Measurements from ENCODE around the gene ACSM2A. TPM values are rescaled to one million over a fixed set of nuclear protein-coding genes. Genes with fewer than 3 reads are reported as not detected.

The ACSM2A gene
- total RNA-seq, 1 experiment from 2014 or later, result not detected

Other genes starting within 250 kb of the ACSM2A start
- not detected in 2 replicates for gene GP2, start 124.0 kb upstream of the ACSM2A start, total RNA-seq (2014; rRNA removed; shearing (Covaris generic))
- not detected in 2 replicates for gene UMOD, start 98.8 kb upstream of the ACSM2A start, total RNA-seq (2014; rRNA removed; shearing (Covaris generic))
- gene PDILT, start 46.8 kb upstream of the ACSM2A start, total RNA-seq (2014; rRNA removed; shearing (Covaris generic)), result not detected in 2 replicates
- gene ACSM5, start 42.0 kb upstream of the ACSM2A start, total RNA-seq (2014; rRNA removed; shearing (Covaris generic)), result 14.4 and 29.6 TPM in 2 replicates
- gene ACSM2B, start 124.8 kb downstream of the ACSM2A start, total RNA-seq (2014; rRNA removed; shearing (Covaris generic)), result not detected in 2 replicates
- not detected in 2 replicates for gene ACSM1, start 246.2 kb downstream of the ACSM2A start, total RNA-seq (2014; rRNA removed; shearing (Covaris generic))

Data from M059J (cell line).